Measurements from ENCODE around the gene SLC44A4. TPM values are rescaled to one million over a fixed set of nuclear protein-coding genes. Genes with fewer than 3 reads are reported as not detected.

Gene SLC44A4
- total and polyA plus RNA-seq, 2 of the 8 experiments (the other 6 are each of a cell fraction or from before 2014, with no cell fraction given): 4.8 to 7.0 TPM

DNA sequence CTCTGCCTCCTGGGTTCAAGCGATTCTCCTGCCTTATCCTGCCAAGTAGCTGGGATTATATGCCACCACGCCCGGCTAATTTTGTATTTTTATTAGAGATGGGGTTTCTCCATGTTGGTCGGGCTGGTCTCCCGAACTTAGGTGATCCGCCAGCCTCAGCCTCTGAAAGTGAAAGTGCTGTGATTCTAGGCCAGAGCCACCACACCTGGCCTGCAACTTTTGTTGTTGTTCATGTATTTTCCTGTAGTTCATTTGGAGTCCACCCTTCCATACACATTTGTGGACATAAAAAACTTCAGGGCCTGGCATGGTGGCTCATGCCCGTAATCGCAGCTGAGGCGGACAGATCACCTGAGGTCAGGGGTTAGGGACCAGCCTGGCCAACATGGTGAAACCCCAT, 36.7 kb downstream of the SLC44A4 start (continued):
- TF ChIP-seq KDM1A (IDR thresholded peaks at IDR 0.05; ENCODE audit: borderline replicate concordance, low read length): no peak

Data from H1 (cell line).